COR-L47 (cell line): ENCODE results near the gene IL16.
"Not testable (repeated sequence)": the region's sequence is repeated elsewhere in the genome, so short reads cannot be mapped to it uniquely, and the experiment has no call there.

ENCODE experiments used
- DNase-seq: peaks from one replicate; lab custom pipeline; 2025; lab: John Stamatoyannopoulos, UW

IL16 gene

DNA sequence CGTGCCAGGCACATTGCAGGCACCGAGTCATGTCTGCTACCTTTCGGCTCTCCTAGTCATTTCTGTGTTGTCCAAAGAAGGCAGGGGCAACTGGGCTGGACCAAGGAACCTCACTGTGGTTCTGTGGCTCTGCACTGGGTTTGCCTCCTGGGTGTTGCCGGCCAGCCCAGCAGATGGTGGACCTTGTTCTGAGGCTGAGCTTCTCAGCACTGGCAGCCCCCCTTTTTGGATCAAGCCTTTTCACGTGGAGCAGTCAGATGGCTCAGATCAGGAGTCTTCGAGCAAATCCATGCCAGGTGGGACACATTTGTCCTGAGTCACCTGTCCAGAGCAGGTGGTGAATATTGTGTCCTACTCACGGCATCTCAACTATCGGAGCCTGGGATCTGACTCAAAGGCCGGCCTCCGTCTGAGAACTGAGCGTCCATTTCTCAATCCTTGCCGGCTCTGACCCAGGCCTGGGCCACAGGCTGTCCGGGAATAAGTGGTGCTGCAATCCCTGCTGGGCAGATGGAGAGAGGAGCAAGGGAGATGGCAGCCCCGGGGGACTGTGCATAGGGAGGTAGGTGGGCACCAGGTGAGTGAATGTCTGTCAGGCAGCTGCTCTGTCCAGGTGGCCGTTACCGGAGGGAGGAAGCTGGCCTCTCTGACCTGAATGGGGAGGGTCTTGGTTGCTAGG, at the start of gene IL16:
TSS of gene IL16 (plus strand) at position 304 of the 679 bp plus-strand sequence. CDS start 28,521 bp downstream, outside the sequence.
- no peak for DNase-seq

DNA sequence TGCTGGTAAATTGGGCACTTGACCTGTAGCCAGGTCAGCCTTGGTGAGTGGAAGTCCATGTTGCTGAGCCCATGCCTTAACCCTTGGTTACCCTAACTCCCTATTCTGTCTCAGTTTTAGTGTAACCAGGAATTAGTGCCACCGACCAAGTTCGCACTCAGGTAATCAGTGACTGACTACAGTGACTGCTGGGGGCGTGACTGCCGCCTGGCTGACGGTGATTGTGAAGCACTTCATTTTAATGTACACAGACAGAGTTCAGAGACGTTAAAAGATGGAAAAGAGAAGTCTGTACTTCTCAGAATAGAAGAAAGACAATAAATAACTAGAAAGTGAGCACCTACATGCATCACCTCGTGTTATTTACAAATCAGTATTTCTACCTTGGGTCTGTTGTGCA, 45.3 kb upstream of the IL16 start:
- no peak for DNase-seq

DNA sequence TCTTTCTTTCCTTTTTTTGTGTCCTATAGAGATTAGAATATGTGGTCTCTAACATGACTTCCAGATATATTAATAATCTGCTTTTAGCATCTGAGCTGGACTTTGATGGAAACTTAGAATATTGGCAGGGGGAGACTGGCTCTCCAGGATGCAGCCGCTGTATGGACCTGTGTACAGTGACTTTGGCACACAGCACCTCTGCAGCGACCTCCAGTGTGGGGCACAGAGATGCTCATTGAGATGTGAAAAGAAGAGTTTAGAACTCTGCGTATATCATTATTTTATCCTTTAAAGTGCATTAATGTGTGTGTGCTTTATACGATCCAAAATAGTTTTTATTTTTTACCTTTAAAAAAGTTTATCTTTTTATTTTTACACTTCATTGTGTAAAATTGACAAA, 44.3 kb upstream of the IL16 start:
- DNase-seq = no peak

DNA sequence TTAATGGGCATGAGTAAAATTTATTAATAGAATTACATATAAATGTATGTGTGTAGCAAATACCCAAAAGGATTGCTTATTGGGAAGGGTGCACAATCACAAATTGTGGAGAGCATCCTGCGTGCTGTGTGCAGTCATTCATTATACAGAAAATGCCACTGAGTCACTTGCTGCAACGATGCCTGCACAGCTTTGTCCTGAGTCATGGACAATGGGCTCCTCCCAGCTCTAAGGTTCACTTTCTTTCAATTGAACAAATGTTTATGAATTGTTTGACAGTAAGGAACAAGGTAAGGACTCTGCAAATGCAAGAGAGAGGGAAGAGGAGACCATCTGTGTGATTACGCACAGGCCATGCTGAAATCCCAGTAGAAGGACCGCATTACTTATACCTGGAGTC, 43.9 kb upstream of the IL16 start:
- DNase-seq = no peak

DNA sequence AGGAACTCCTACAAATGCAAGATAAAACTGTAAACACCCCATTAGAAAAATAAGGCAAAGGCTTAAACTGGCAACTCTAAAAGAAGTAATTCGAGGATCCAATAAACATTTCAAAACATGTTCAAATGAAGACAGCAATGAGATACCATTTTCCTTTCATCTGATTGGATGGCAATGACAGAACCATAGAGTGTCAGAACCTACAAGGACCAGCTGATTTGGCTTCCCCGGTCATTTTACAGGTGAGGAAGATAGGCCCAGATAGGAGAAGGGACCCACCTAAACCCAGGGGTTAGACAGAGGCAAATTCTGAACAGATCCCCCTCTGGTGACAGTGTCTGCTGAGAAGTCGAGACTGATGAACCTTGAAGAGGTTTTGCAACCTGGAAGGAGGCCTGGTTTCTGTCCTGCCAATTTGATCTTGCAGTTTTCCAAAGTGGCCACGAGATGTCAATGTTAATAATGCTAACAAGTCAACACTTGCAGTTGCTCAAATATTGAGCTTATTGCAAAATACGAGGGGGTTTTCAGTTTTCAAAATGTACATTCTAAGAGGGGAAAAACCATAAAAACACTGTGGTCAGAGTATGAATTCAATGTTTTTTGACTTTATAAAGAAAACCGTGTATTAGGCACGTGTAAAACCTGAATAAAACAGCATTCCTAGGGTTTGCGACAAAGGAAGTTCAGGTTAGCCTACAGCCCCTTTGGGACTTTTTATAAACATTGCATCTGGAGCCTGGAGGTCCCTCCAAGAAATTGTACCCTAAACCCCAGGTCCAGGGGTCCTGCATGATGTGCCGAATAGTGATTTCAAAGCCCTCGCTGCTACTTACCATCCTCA, 41.1 kb upstream of the IL16 start:
- DNase-seq = no peak

DNA sequence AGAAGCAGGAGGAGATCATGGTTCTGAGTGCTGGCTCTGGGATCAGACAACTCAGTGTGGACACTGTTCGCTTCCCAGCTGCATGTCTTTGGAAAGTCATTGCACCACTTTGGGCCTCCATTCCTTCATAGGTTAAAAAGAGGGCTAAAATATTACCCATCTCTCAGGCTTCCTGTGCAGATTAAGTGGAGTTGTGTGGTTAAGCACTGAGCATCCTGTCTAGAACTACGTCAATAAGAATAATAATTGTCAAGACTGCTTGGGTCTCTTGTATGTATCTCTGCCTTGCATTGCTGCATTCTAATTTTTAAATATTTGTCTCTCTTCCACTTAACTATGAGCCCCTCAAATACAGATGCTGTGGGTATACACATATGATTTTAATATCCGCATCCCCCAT, 40.4 kb upstream of the IL16 start:
- DNase-seq = no peak

DNA sequence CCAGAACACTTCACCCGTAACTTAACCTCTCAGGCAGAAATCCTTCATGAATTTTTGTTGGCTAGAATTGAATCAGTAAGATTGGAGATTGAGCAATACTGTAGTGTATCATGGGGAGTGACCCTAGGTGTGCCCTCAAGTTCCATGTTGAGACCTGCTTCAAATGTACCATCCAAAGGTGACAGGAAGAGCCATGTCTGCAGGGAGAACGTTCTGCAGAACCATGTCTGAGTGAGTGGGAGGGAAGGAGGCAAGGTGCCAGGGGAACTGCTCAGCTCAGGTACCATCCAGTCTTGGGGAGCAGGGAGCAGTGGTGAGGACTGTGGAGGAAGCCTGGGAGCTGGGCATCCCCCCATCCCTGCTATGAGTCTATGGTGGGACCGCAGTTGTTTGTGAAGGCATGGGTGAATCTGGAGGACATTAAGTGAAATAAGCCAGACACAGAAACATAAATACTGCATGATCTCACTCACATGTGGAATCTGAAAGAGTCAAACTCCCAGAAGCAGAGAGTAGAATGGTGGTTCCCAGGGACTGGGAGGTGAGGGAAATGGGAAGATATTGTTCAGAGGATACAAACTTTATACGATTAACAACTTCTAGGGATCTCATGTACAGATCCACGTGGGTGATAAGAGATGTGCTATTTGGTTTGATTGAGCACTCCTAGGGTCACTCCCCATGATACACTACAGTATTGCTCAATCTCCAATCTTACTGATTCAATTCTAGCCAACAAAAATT, 39.3 kb upstream of the IL16 start:
- no peak for DNase-seq

DNA sequence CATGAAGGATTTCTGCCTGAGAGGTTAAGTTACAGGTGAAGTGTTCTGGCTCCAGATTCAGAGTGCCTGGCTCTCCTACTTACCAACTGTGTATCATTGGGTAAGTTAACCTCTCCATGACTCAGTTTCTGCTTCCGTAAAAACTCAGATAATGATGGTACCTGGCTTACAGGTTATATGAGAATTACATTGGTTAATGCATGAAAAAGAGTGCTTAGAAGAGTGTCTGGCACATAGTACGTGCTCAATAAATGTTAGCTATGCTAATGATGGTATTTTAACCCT, 38.8 kb upstream of the IL16 start:
- no peak for DNase-seq

DNA sequence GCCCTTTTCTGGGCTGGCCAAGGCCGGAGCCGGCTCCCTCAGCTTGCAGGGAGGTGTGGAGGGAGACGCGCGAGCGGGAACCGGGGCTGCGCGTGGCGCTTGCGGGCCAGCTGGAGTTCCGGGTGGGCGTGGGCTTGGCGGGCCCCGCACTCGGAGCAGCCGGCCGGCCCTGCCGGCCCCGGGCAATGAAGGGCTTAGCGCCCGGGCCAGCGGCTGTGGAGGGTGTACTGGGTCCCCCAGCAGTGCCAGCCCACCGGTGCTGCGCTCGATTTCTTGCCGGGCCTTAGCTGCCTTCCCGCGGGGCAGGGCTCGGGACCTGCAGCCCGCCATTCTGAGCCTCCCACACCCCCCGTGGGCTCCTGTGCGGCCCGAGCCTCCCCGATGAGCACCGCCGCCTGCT, 38.1 kb upstream of the IL16 start:
- not testable (repeated sequence) for DNase-seq

DNA sequence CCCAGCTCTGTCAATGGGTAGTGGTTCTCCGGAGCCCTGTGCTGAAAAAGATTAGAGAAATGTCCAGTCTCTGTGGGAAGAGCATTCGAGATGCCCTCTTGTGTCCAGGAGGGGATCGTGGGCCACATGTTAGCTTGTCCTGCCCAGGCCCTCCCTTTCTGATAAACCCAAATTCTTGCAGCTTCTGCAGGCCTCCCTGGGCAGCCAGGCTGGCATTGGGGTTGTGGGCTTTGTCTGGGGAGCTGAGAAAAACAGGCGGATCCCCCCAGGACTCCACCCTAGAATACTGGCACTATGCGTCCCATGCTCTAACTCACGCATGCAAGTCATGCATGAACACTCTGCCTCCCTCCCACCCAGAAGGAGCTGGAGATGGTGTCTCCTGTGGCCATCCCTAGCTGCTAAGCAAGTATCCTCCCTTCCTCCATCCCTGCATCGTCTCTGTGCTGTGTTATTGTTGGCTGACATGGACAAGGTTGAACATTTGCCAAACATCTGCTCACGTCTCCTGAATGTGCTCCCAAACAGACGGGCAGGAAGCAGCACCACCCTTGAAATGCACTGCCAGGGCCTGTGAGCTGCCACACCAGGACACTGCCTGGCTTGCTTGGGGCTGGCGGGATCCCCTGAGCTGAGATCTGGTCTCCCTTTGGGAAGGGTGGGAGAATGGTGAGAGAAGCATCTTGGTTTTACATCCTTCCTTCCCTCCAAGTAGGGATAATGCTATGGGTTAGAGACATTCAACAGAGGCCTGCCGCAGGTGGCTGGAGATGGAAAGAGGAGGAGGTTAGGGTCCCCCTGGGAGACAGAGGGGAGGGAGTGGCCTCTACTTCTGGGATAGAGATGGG, 36.1 kb upstream of the IL16 start:
- peak; percentile 53 for DNase-seq

DNA sequence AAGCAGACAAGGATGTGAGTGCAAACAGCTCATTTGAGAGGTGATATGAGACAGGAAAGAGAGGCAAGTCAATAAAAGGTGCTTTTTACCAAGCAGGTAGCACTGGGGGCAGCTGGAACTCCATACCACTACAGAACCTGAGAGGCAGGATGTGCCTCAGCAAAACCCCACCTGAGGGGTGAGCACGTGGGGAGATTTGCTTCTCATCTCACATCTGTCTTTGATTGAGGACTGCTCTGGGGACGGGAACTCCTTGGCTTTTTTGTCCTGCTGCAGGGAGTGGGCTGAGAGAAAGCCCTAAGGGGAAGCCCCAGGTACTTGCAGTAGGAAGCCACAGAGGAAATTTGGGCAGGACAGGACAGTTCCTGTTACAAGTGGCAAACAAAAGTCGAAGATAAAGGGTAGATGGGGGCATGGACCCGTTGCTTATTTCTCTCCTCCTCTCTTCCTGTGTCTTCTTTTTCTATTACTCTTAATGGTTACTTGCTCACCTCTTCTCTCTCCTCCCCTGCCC, 35.5 kb upstream of the IL16 start:
- no peak for DNase-seq

DNA sequence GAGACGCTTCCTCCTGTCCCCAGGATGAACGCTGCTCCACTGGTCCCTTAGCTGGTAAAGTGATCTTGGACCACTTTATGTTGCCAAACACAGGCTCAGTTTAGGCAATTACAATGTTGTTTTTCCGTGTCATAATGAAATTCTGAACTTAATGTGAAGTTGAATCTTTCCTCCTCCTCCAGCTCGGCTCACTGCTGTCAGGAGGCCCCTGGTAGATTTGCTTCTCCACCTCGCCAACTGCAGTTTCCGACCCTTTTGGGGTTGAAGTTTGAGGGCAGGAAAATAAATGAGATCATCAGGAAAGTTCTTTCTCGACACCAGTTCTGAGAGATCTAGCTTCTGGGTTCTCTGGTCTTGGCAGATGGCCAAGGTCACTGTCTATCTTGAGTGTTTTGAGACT, 34.8 kb upstream of the IL16 start:
- no peak for DNase-seq

DNA sequence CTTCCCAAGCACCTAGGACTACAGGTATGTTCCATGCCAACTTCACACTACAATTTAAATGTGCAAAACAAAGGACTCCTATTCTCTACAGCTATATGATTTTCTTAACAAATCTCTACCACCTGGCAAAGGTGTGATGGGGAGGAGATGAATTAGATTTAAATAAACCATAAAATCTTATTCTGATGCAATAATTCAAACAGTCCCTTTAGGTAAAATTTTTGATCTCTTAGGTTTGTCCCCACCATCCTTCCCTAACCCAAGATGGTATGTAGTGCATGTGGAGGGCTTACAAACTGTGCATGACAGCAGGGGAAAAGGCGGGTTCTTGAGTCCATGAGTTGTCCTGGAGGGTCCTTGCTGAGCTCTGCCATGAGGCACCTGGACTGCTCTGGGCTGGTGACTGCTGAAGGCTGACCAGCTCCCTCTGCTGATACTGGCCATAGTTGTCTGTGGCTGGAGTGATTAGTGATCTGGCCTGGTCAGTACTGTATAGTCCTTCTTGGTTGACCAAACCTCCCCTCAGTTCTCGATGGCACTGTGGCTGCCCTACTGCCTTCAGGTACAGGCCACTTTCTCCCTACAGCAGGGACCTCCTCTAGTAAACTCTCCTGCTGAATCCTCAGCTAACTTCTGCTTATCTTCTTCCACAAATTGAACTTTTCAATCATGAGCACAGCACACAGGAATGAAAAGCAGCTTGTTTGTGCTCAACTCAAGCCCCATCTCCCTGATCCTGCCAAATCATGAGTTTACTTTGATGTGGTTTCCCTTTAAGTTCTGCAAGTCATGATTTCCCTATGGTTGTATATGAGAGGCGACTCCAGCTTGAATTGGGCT, 32.5 kb upstream of the IL16 start:
- no peak for DNase-seq

DNA sequence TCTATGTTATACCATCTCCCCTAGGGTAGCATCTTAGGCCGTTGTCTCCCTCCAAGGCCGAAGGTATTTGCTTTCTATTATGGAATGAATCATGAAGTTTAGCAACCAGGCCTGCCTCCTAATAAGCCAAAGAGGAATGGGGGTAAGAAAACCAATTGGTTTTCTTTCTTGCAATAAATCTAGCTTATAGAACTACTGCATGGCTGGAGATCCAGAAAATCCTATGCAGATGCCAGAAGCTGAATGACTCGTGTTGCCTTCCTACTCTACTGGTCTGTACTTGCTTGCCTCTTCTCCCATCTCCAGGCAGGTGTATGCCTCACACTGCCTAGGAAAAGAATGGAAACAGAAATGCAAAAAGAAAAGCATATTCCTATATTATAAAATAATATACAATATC, 31.1 kb upstream of the IL16 start:
- no peak for DNase-seq

DNA sequence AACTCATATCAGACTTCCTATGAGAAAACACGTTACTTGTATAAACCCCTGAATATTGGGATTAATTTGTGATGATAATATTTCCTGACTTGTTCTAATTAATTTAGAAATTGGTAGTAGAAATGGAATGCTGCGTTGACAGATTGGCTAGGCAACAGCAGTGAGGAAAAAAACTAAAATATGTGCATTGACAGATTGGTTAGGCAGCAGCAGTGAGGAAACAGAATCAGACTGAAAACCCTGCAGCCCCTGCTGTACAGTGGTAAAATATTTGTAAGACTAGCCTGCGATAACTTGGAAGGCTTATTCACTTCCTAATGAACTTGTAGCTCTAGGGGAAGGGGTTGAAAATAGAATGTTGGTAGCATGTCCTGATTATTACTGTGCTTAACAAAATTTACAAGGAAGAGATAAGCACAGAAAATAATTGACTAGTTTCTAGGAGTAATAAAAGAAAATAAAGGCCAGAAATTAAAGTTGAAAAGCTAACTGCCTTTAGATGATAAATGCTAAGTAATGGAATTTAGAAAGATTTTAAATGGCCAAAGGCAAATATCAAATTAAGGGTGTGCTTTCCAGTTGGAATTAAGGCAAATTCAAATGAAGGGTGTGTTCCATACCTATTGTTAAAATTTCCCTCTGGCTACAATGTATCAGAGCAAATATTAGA, 29.9 kb upstream of the IL16 start:
- DNase-seq = no peak

DNA sequence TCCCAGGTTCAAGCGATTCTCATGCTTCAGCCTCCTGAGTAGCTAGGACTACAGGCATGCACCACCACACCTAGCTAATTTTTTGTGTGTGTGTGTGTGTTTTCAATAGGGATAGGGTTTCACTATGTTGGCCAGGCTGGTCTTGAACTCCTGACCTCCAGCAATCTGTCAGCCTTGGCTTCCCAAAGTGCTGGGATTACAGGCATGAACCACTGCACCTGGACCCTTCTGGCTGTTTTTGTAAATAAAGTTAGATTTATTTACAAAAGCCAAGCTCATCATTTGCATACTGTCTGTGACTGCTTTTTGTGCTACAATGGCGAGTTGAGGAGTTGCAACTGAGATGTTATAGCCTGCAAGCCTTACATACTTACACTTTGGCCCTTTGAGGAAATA, 28.6 kb upstream of the IL16 start:
- no peak for DNase-seq

DNA sequence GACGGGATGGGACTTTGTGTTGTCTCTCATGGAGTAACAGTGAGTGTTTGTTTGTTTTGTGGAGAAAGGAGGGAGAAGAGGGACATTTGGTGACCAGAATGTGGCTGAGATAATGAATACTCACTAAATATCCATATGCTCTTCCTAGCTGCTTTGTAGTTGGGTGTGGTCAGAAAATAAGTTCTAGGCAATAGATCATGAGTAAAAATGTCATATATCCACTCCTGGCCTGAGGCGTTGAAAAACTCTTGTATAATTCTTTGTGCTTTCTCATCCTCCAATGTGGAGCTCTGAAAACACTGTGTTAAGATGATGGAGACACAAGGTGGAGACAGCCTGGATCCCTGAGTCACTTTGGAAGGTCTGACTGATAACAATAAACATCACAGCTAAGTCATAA, 28.0 kb upstream of the IL16 start:
- DNase-seq = no peak

DNA sequence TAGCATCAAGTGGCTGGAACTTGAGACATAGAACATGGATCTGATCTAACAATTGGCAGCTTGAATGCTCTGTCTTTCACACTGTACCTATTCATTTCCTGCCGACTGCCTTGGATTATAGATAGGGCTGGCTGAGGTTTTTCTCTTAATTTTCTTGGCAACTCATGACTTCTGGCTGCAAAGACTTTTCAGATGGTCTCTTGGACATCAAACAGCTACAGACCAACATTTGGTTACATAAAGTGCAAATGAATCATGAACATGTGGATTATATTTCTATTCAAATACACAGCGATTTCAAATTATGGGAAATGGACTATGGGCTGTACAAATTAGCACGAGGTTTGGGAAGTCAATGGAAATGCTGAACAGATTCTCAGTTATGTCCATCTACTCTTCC, 26.2 kb upstream of the IL16 start:
- DNase-seq = no peak

DNA sequence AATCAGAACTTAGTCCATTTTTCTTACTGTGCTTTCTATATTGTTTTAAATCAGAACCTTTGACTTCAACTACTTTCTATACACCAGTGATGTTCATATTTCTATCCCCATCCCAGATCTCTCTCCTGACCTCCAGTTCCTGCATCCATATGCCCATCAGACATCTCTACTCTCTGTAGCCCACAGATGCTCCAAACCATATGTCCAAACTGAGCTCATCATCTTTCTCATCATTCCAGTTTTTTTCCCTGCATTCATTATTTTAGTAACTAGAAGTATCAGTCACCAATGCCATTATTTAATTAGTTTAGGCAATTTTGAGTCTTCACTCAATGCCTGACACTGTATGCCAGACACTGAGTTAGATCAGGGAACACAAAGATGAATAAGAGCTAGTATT, 25.4 kb upstream of the IL16 start:
- DNase-seq = no peak

DNA sequence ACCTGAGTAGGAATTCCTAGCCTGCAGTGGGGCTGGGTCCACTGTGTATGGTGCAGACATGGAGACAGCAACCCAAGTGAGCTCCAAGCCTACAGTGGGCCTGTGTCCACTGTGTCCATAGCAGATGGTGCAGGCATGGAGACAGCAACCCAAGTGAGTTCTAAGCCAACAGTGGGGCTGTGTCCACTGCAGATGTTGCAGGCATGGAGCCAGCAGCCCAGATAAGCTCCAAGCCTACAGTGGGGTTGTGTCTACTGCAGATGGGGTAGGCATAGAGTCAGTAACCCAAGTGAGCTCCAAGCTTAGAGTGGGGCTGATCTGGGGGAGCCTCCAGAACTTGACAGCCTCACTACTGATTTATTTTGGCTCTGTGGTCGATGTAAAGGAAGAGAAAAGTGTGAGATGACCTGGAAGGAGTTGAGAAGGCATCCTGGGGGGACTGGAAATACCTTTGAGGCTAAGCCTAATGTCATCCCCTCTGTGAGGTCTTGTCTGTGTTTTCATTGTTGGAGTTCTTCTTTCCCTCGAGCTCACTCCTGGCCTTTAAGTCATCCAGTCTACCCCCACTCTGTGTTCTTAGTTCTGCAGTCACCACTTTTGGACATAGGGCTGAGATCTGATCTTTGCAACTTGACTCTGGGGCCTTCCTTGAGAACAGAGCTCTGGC, 22.4 kb upstream of the IL16 start:
- DNase-seq = no peak
